ENCODE measurements around the gene PEAK1.

DNA sequence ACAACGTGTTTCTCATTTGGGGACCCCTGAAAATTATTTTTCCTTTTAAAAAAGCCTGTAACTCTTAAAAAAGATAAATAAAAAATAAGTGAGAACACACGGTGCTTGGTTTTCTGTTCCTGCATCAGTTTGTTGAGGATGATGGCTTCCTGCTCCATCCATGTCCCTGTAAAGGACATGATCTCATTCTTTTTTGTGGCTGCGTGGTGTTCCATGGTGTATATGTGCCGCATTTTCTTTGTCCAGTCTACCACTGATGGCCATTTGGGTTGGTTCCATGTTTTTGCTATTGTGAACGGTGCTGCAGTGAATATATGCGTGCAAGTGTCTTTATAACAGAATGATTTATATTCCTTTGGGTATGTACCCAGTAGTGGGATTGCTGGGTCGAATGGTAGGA lies 351.3 kb downstream of the PEAK1 start:
- TF ChIP-seq, protein P1, sequence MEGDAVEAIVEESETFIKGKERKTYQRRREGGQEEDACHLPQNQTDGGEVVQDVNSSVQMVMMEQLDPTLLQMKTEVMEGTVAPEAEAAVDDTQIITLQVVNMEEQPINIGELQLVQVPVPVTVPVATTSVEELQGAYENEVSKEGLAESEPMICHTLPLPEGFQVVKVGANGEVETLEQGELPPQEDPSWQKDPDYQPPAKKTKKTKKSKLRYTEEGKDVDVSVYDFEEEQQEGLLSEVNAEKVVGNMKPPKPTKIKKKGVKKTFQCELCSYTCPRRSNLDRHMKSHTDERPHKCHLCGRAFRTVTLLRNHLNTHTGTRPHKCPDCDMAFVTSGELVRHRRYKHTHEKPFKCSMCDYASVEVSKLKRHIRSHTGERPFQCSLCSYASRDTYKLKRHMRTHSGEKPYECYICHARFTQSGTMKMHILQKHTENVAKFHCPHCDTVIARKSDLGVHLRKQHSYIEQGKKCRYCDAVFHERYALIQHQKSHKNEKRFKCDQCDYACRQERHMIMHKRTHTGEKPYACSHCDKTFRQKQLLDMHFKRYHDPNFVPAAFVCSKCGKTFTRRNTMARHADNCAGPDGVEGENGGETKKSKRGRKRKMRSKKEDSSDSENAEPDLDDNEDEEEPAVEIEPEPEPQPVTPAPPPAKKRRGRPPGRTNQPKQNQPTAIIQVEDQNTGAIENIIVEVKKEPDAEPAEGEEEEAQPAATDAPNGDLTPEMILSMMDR (conservative IDR thresholded peaks at IDR 0.05 in 1 of 2, IDR thresholded peaks at IDR 0.05 in 1 of 2; ENCODE audit: low read depth in 1 of 2, low read length in 2 of 2) = no peak
- no peak for TF ChIP-seq EZH2 (IDR thresholded peaks at IDR 0.05; ENCODE audit: low read length, missing control alignments)

All from fibroblast of lung (primary cell).